Activated CD8-positive, alpha-beta T cell treated with anti-CD3 and anti-CD28 coated beads for 36 hours (primary cell): ENCODE results near the gene TRPM3. TPM values are rescaled to one million over a fixed set of nuclear protein-coding genes. Genes with fewer than 3 reads are reported as not detected.

Experiments used
- ATAC-seq: fragments of 200-7000 bp; cut with Tn5 transposase; one replicate; pipeline ENCODE4 v1.10.0; 2021; ENCODE audit warnings: mild to moderate bottlenecking, moderate library complexity
- CTCF ChIA-PET: fragments of 350-600 bp; sonication (Branson Sonifier 250); formaldehyde crosslinking; loops from one replicate; lab custom pipeline; 2021; ENCODE audit warnings: antibody characterized with exemption; lab: Charles Lee
- POLR2A ChIA-PET: fragments of 350-600 bp; sonication (Branson Sonifier 250); formaldehyde crosslinking; loops from one replicate; lab custom pipeline; 2021; ENCODE audit warnings: antibody characterized with exemption; lab: Charles Lee
- DNase-seq: peaks from one replicate; pipeline ENCODE4 v3.0.0-alpha.2; 2020
- H3K27ac Mint-ChIP-seq: one replicate; pipeline ENCODE4 v1.8.0; 2021; ENCODE audit warnings: mild to moderate bottlenecking, mixed read lengths
- H3K27me3 Mint-ChIP-seq: one replicate; pipeline ENCODE4 v1.8.0; 2021; ENCODE audit warnings: mixed read lengths
- H3K36me3 Mint-ChIP-seq: one replicate; pipeline ENCODE4 v1.8.0; 2021; ENCODE audit warnings: low read depth, mixed read lengths
- H3K4me1 Mint-ChIP-seq: one replicate; pipeline ENCODE4 v1.8.0; 2021; ENCODE audit warnings: low read depth, mixed read lengths
- H3K4me3 Mint-ChIP-seq: one replicate; pipeline ENCODE4 v1.8.0; 2021; ENCODE audit warnings: mild to moderate bottlenecking, moderate library complexity, mixed read lengths
- H3K9me3 Mint-ChIP-seq: one replicate; pipeline ENCODE4 v1.8.0; 2021; ENCODE audit warnings: mixed read lengths
- CTCF ChIP-seq: fragments of 200-600 bp; IDR thresholded peaks from one replicate; pipeline ENCODE4 v1.8.0; 2022; ENCODE audit warnings: antibody characterized with exemption, mild to moderate bottlenecking
- intact Hi-C: fragments of 100-400 bp; cut with micrococcal nuclease; formaldehyde crosslinking; loops from one replicate; pipeline ENCODE4 v1.10.0; 2022
- total RNA-seq, 2 experiments: library from RNA; stranded (reverse); gene quantifications; one replicate each; pipeline ENCODE4 v1.2.3, GENCODE V29; 2021

TRPM3 gene
- total RNA-seq, 2 experiments from 2014 or later: not detected

- ChIA-PET CTCF (interaction anchor here (0.7 to 1.7 kb wide), 2 partner anchors 29 to 538 kb away, joined by 3 to 6 read pairs; no protein-coding TSS in a partner anchor), POLR2A (no interaction called here)
- no peak for DNase-seq
Measured at GRCh38 chr9:70534061-70534460, 587.4 kb downstream of the TRPM3 start.

GRCh38 chr9:70533492-70533891 lies 587.9 kb downstream of the TRPM3 start:
- no peak for DNase-seq
- no peak overlapping the region for H3K27ac Mint-ChIP-seq
- H3K27me3 Mint-ChIP-seq: no peaks in the 10 kb centered on the region
- no peak for TF ChIP-seq CTCF
- H3K9me3 Mint-ChIP-seq: no peaks in the 10 kb centered on the region
- ChIA-PET POLR2A (no interaction called here), CTCF (interaction anchor here (0.6 to 1.7 kb wide), 3 partner anchors 29 to 1448 kb away, joined by 3 to 6 read pairs (median 3); no protein-coding TSS in a partner anchor)
- intact Hi-C loops: no loop called here
- H3K4me3 Mint-ChIP-seq: no peak overlapping the region
- H3K36me3 Mint-ChIP-seq: no peaks in the 10 kb centered on the region
- ATAC-seq: no peak
- H3K4me1 Mint-ChIP-seq: peaks cover 14% of the 10 kb centered on the region

More at GRCh38 chr9:70534061-70534460, 587.4 kb downstream of the TRPM3 start:
- no peak overlapping the region for H3K27ac Mint-ChIP-seq
- H3K4me1 Mint-ChIP-seq: peaks cover 14% of the 10 kb centered on the region
- no peaks in the 10 kb centered on the region for H3K9me3 Mint-ChIP-seq
- ATAC-seq: no peak
- intact Hi-C loops: no loop called here
- no peak for TF ChIP-seq CTCF
- no peak overlapping the region for H3K4me3 Mint-ChIP-seq
- H3K27me3 Mint-ChIP-seq: no peaks in the 10 kb centered on the region
- no peaks in the 10 kb centered on the region for H3K36me3 Mint-ChIP-seq

- peak; percentile 37 for ATAC-seq
- POLR2A ChIA-PET: interaction anchor here (1.6 kb wide), 1 partner anchor 31 kb away, joined by 6 read pairs; no protein-coding TSS in a partner anchor
- no peaks in the 10 kb centered on the region for H3K9me3 Mint-ChIP-seq
Measured at GRCh38 chr9:70532716-70533115, 588.7 kb downstream of the TRPM3 start.

GRCh38 chr9:70531311-70531710 lies 590.1 kb downstream of the TRPM3 start:
- H3K9me3 Mint-ChIP-seq: no peaks in the 10 kb centered on the region
- no peak overlapping the region for H3K4me3 Mint-ChIP-seq
- intact Hi-C loops: no loop called here
- no peak overlapping the region for H3K27ac Mint-ChIP-seq
- DNase-seq (no peak), ATAC-seq (no peak)
- H3K27me3 Mint-ChIP-seq: no peaks in the 10 kb centered on the region
- CTCF ChIA-PET: interaction anchor here (0.6 to 1.0 kb wide), 2 partner anchors 9 to 158 kb away, joined by 3 read pairs; no protein-coding TSS in a partner anchor
- peaks cover 14% of the 10 kb centered on the region for H3K4me1 Mint-ChIP-seq
- POLR2A ChIA-PET: interaction anchor here (0.7 to 1.6 kb wide), 2 partner anchors 32 to 149 kb away, joined by 3 to 6 read pairs; no protein-coding TSS in a partner anchor
- no peak for TF ChIP-seq CTCF
- H3K36me3 Mint-ChIP-seq: peaks cover 2% of the 10 kb centered on the region

More at GRCh38 chr9:70532716-70533115, 588.7 kb downstream of the TRPM3 start:
- H3K27ac Mint-ChIP-seq: peak overlapping the region; percentile 13
- no peaks in the 10 kb centered on the region for H3K36me3 Mint-ChIP-seq
- intact Hi-C loops: no loop called here
- CTCF ChIA-PET: interaction anchor here (0.6 to 1.7 kb wide), 2 partner anchors 30 to 1448 kb away, joined by 3 to 6 read pairs; no protein-coding TSS in a partner anchor
- peaks cover 14% of the 10 kb centered on the region for H3K4me1 Mint-ChIP-seq
- no peak overlapping the region for H3K4me3 Mint-ChIP-seq
- no peak for DNase-seq
- no peak for TF ChIP-seq CTCF
- no peaks in the 10 kb centered on the region for H3K27me3 Mint-ChIP-seq

- Mint-ChIP-seq H3K9me3 (no peaks in the 10 kb centered on the region), H3K4me1 (peaks cover 16% of the 10 kb centered on the region), H3K4me3 (no peak overlapping the region), H3K27me3 (no peaks in the 10 kb centered on the region), H3K27ac (no peak overlapping the region), H3K36me3 (peaks cover 2% of the 10 kb centered on the region)
- DNase-seq (no peak), ATAC-seq (no peak)
- ChIA-PET CTCF (no interaction called here), POLR2A (interaction anchor here (0.7 kb wide), 2 partner anchors 32 to 149 kb away, joined by 3 read pairs; no protein-coding TSS in a partner anchor)
- intact Hi-C loops: no loop called here
- no peak for TF ChIP-seq CTCF
Measured at GRCh38 chr9:70530716-70531115, 590.7 kb downstream of the TRPM3 start.
